Right ventricle myocardium inferior (tissue), 1 donor: ENCODE data around the gene CXCR1. TPM values are rescaled to one million over a fixed set of nuclear protein-coding genes. Genes with fewer than 3 reads are reported as not detected.
"Not testable (repeated sequence)": the region's sequence is repeated elsewhere in the genome, so short reads cannot be mapped to it uniquely, and the experiment has no call there.

Source experiments
- ATAC-seq: fragments of 200-7000 bp; cut with Tn5 transposase; one replicate; pipeline ENCODE4 v1.9.1; 2020; ENCODE audit warnings: mild to moderate bottlenecking, moderate library complexity
- DNase-seq: peaks from one replicate; pipeline ENCODE4 v3.0.0; 2021; ENCODE audit errors: missing footprints
- intact Hi-C: fragments of 100-400 bp; cut with DNase I; formaldehyde crosslinking; loops from one replicate; pipeline ENCODE4 v1.11.0; 2022
- total RNA-seq: library from RNA; stranded (reverse); fragmentation: NEBNext Ultra II Directional; extraction: Animal tissue kit (Norgen Biotek cat#: 25700); gene quantifications from one replicate; pipeline ENCODE4 v1.2.1, GENCODE V29; 2021
- donor health status: DM: no; HTN: yes; CAD: no; lungs with severe emphysema.

Gene CXCR1
- total RNA-seq, 1 donor from 2014 or later, result 1.1 TPM

GRCh38 chr2:218125095-218125494, 41.7 kb downstream of the CXCR1 start:
- DNase-seq (no peak), ATAC-seq (peak; percentile 80)
- intact Hi-C loops, result no loop called here

- ATAC-seq (no peak), DNase-seq (no peak)
- intact Hi-C loops, result no loop called here
These were observed 42.8 kb downstream of the CXCR1 start for GRCh38 chr2:218123986-218124385.

DNA sequence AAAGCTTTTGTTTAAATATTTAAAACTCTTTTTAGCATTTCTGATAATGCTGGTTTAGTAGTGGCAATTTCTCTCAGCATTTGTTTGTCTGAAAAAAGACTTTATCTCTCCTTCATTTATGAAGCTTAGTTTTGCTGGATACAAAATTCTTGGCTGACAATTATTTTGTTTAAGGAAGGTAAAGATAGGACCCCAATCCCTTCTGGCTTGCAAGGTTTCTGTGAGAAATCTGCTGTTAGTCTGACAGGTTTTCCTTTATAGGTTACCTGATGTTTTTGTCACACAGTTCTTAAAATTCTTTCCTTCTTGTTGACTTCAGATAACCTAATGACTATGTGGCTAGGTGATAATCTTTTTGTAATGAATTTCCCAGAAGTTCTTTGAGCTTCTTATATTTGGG, 44.5 kb downstream of the CXCR1 start:
- DNase-seq, ATAC-seq, intact Hi-C loops: not testable (repeated sequence)

- DNase-seq, ATAC-seq, intact Hi-C loops: not testable (repeated sequence)
These were observed 45.0 kb downstream of the CXCR1 start for GRCh38 chr2:218121789-218122188.

Other genes with a start within 250 kb of the CXCR1 start
- gene TNS1, start 164.0 kb downstream of the CXCR1 start, total RNA-seq, result 705 TPM
- not detected for gene RUFY4, start 97.7 kb downstream of the CXCR1 start, total RNA-seq
- 1.5 TPM for gene CXCR2, start 40.9 kb downstream of the CXCR1 start, total RNA-seq
- gene ARPC2, start 50.2 kb upstream of the CXCR1 start, total RNA-seq, result 142 TPM
- gene GPBAR1, start 94.1 kb upstream of the CXCR1 start, total RNA-seq, result 2.0 TPM
- gene AAMP, start 103.2 kb upstream of the CXCR1 start, total RNA-seq, result 50.6 TPM
- 67.0 TPM for gene PNKD, start 103.6 kb upstream of the CXCR1 start, total RNA-seq
- 138 TPM for gene TMBIM1, start 125.5 kb upstream of the CXCR1 start, total RNA-seq
- gene CATIP, start 189.9 kb upstream of the CXCR1 start, total RNA-seq, result not detected
- gene SLC11A1, start 215.3 kb upstream of the CXCR1 start, total RNA-seq, result 5.4 TPM
- gene CTDSP1, start 232.9 kb upstream of the CXCR1 start, total RNA-seq, result 101 TPM